ENCODE data around the gene MUC21. TPM values are rescaled to one million over a fixed set of nuclear protein-coding genes. Genes with fewer than 3 reads are reported as not detected.

MUC21 gene
- total RNA-seq, 3 donors from 2014 or later, result 0.12 TPM; not detected in 2

DNA sequence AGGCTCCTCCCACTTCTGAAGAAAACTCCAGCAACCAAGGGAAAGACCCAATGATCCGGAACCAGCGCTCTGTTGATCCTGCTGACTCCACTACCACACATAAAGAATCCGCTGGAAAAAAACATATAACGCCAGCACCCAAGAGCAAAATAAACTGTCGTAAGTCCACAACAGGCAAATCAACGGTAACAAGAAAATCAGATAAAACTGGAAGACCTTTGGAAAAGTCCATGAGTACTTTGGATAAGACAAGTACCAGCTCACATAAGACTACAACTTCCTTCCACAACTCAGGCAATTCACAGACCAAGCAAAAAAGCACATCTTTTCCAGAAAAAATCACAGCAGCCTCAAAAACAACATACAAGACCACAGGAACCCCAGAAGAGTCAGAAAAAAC lies 34.7 kb upstream of the MUC21 start:
- DNase-seq, result no peak
- Histone ChIP-seq H3K4me1 (ENCODE audit: low read depth) (no peaks in the 10 kb centered on the region), H3K36me3 (ENCODE audit: low read depth) (no peaks in the 10 kb centered on the region), H3K9me3 (no peaks in the 10 kb centered on the region), H3K4me3 (no peak overlapping the region)
- TF ChIP-seq, protein P1, sequence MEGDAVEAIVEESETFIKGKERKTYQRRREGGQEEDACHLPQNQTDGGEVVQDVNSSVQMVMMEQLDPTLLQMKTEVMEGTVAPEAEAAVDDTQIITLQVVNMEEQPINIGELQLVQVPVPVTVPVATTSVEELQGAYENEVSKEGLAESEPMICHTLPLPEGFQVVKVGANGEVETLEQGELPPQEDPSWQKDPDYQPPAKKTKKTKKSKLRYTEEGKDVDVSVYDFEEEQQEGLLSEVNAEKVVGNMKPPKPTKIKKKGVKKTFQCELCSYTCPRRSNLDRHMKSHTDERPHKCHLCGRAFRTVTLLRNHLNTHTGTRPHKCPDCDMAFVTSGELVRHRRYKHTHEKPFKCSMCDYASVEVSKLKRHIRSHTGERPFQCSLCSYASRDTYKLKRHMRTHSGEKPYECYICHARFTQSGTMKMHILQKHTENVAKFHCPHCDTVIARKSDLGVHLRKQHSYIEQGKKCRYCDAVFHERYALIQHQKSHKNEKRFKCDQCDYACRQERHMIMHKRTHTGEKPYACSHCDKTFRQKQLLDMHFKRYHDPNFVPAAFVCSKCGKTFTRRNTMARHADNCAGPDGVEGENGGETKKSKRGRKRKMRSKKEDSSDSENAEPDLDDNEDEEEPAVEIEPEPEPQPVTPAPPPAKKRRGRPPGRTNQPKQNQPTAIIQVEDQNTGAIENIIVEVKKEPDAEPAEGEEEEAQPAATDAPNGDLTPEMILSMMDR (IDR thresholded peaks at IDR 0.05), result no peak
- ATAC-seq, result no peak
- intact Hi-C loops (cut with DNase I, micrococcal nuclease), result no loop called here

DNA sequence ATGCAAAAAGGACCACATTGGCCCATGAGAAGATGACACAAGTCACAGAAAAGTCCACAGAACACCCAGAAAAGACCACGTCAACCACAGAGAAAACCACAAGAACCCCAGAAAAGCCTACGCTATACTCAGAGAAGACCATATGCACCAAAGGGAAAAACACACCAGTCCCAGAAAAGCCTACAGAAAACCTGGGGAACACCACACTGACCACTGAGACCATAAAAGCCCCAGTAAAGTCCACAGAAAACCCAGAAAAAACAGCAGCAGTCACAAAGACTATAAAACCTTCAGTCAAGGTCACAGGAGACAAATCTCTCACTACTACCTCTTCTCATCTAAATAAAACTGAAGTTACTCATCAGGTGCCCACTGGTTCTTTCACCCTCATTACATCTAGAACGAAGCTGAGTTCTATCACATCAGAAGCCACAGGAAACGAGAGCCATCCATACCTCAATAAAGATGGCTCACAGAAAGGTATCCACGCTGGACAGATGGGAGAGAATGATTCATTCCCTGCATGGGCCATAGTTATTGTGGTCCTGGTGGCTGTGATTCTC lies 31.5 kb upstream of the MUC21 start:
- H3K36me3 ChIP-seq (ENCODE audit: low read depth), result no peaks in the 10 kb centered on the region
- TF ChIP-seq, protein P1 (IDR thresholded peaks at IDR 0.05), result no peak
- ATAC-seq (no peak), DNase-seq (no peak)
- intact Hi-C loops (cut with DNase I, micrococcal nuclease), result no loop called here
- H3K9me3 ChIP-seq, result no peaks in the 10 kb centered on the region
- H3K4me1 ChIP-seq (ENCODE audit: low read depth), result peaks cover 8% of the 10 kb centered on the region
- no peak overlapping the region for H3K4me3 ChIP-seq

DNA sequence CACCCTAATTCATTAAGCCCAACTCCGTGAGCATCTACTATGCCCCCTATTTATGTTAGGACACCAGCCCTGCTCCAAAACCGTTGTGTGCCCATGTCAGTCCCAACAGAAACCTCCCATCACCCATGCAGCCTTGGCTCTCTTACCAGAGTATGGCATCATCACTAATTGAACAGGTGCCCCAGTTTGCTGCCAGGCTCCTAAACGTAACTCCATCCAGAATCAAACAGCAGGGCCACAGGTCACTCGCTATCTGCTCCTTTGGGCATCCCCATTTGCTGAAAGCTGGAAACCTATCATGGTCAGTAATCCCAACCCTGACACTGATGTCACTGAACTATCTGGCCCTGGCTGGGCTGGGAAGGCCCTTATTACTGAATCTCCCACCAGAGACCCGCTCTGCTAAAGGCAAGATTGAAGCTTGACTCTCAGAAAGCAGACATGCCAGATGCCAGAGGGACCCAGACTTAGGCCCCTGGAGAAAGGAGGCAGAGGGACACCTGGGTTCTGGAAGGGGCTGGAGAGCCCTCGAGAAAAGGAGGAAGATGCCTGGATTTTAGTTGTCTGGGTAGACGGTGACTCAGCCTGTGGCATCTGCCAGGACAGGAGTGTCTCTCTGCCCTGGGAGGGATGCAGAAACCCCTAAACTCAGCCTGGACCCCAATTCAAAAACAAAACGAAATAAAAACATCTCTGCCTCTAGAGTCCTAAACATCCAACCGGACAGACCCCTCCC lies 28.7 kb upstream of the MUC21 start:
- DNase-seq, result no peak
- Histone ChIP-seq H3K36me3 (ENCODE audit: low read depth) (no peaks in the 10 kb centered on the region), H3K4me3 (no peak overlapping the region), H3K4me1 (ENCODE audit: low read depth) (peaks cover 8% of the 10 kb centered on the region), H3K9me3 (no peaks in the 10 kb centered on the region)
- peak; percentile 8 for ATAC-seq
- intact Hi-C loops (cut with DNase I, micrococcal nuclease), result no loop called here
- TF ChIP-seq, protein P1 (IDR thresholded peaks at IDR 0.05), result no peak

DNA sequence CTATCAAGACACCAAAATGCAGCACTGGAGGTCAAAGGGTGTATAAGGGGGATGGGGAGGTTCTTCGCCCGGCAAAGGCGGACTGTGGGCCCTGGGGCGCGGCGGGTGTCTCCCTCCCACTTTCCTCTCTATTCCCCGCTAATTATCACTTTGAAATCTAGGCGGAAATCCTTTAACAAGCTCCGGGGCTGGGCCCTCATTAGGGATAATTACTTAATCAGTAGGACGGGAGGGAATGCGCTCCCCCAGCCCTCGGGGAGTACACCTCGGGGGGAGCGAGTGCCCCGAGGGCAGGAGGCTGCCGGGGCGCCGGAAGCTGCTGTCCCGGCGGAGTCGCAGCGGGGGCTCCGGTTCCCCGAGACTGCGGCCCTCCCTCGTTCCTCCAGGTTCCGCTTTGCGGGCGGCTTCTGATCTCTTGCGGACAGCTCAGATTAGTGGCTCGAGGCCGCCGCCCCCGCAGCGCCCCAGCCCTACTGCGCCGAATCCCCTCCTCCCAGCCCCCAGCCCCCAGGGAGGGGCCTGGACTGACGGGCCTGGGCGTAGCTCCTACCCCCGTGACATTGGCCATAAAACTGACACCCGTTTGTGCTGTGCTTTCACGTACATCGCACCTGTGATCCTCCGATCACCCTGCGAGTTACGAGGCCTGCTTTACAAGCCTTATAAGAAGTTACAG lies 28.0 kb upstream of the MUC21 start:
- intact Hi-C loops (cut with DNase I, micrococcal nuclease), result no loop called here
- TF ChIP-seq, protein P1 (IDR thresholded peaks at IDR 0.05), result no peak
- ATAC-seq (peak; percentile 90), DNase-seq (peak; percentile 42 to 82 (median 60))
- no peaks in the 10 kb centered on the region for H3K9me3 ChIP-seq
- H3K4me3 ChIP-seq, result no peak overlapping the region
- peaks cover 8% of the 10 kb centered on the region for H3K4me1 ChIP-seq (ENCODE audit: low read depth)
- H3K36me3 ChIP-seq (ENCODE audit: low read depth), result no peaks in the 10 kb centered on the region

DNA sequence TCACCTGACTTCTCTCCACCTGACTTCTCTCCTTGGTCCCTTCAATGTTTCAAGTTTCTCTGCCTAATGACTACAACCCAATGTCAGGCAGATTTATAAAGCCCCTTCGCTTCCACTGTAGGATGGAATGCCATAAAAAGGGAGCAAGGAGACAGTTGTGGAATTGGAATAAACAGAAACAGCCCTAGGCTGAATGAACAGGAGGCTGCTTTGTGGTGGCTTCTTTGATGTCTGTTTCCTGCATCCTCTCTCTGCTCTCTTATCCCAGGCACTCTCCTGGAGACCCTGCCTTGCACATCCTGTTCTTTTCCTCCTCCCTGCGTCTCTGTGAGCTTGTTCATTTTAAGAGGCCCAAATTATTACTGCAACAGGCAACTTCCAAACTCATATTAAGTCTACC lies 25.8 kb upstream of the MUC21 start:
- DNase-seq, result no peak
- no peaks in the 10 kb centered on the region for H3K36me3 ChIP-seq (ENCODE audit: low read depth)
- H3K9me3 ChIP-seq, result no peaks in the 10 kb centered on the region
- no peak for ATAC-seq
- H3K4me1 ChIP-seq (ENCODE audit: low read depth), result peaks cover 8% of the 10 kb centered on the region
- intact Hi-C loops (cut with DNase I, micrococcal nuclease), result no loop called here
- TF ChIP-seq, protein P1 (IDR thresholded peaks at IDR 0.05), result no peak
- no peak overlapping the region for H3K4me3 ChIP-seq

Data from mucosa of descending colon (tissue), 3 donors.